Liver (tissue), 9 donors: ENCODE data around the gene SHF. TPM values are rescaled to one million over a fixed set of nuclear protein-coding genes. Genes with fewer than 3 reads are reported as not detected.

Experiments
- DNase-seq: peaks from one replicate; pipeline ENCODE4 v3.0.0-alpha.2; 2017; ENCODE audit warnings: low spot score
- H3K27ac ChIP-seq, 2 donors: one replicate each; pipeline ENCODE4 v1.7.0; 2013; ENCODE audit warnings: inconsistent platforms in 2 of 2, low read length in 2 of 2, control low read depth in 1 of 2, low read depth in 1 of 2, mild to moderate bottlenecking in 1 of 2
- H3K27me3 ChIP-seq, 4 donors: one replicate each; pipeline versions ENCODE4 v1.6.1 to v1.7.0; 2013; ENCODE audit warnings: low read length in 3 of 4, inconsistent platforms in 1 of 4, mild to moderate bottlenecking in 1 of 4, moderate library complexity in 1 of 4; ENCODE audit not compliant: control insufficient read depth in 4 of 4, insufficient read depth in 4 of 4
- H3K36me3 ChIP-seq, 4 donors: one replicate each; pipeline versions ENCODE4 v1.6.1 to v1.7.0; 2013; ENCODE audit warnings: low read length in 3 of 4, mild to moderate bottlenecking in 3 of 4, low read depth in 1 of 4, moderate library complexity in 1 of 4; ENCODE audit not compliant: control insufficient read depth in 4 of 4, insufficient read depth in 3 of 4
- H3K4me1 ChIP-seq, 4 donors: one replicate each; pipeline versions ENCODE4 v1.6.1 to v1.7.0; 2013; ENCODE audit warnings: low read length in 3 of 4, mild to moderate bottlenecking in 3 of 4, moderate library complexity in 1 of 4; ENCODE audit not compliant: control insufficient read depth in 4 of 4, insufficient read depth in 4 of 4
- H3K4me3 ChIP-seq, 3 donors: one replicate each; pipeline versions ENCODE4 v1.6.1 to v1.7.0; 2013; ENCODE audit warnings: low read length in 3 of 3, control low read depth in 1 of 3, low read depth in 1 of 3, mild to moderate bottlenecking in 1 of 3
- H3K9ac ChIP-seq, 2 donors: one replicate each; pipeline ENCODE4 v1.7.0; 2013; ENCODE audit warnings: low read length in 2 of 2, mild to moderate bottlenecking in 2 of 2, moderate library complexity in 2 of 2, control low read depth in 1 of 2, low read depth in 1 of 2
- H3K9me3 ChIP-seq, 4 donors: one replicate each; pipeline versions ENCODE4 v1.6.1 to v1.7.0; 2013; ENCODE audit warnings: low read length in 3 of 4; ENCODE audit not compliant: control insufficient read depth in 4 of 4
- ATF3 ChIP-seq: IDR thresholded peaks from 2 replicates; pipeline ENCODE4 v1.6.1; 2016; ENCODE audit warnings: antibody characterized with exemption
- CTCF ChIP-seq: fragments of 150-350 bp; IDR thresholded peaks from 2 replicates; pipeline ENCODE4 v1.5.1; 2017; ENCODE audit warnings: improper control_type of control experiment, low read depth, low read length; ENCODE audit not compliant: missing input control
- EGR1 ChIP-seq, 2 donors: IDR thresholded peaks; 2 replicates each; pipeline ENCODE4 v1.6.1; 2016 to 2018; ENCODE audit warnings: antibody characterized with exemption in 2 of 2, low read depth in 2 of 2
- FOXA1 ChIP-seq: IDR thresholded peaks from 2 replicates; pipeline ENCODE4 v1.6.1; 2016; ENCODE audit warnings: antibody characterized with exemption
- FOXA2 ChIP-seq: IDR thresholded peaks from 2 replicates; pipeline ENCODE4 v1.6.1; 2016; ENCODE audit warnings: antibody characterized with exemption
- GABPA ChIP-seq, 2 donors: IDR thresholded peaks in 1 of 2; conservative IDR thresholded peaks in 1 of 2; 2 replicates each; pipeline ENCODE4 v1.6.1; 2016; ENCODE audit warnings: antibody characterized with exemption in 2 of 2, mild to moderate bottlenecking in 1 of 2, moderate library complexity in 1 of 2
- HNF4A ChIP-seq, 2 donors: conservative IDR thresholded peaks; 2 replicates each; pipeline ENCODE4 v1.6.1; 2016; ENCODE audit warnings: antibody characterized with exemption in 2 of 2, mild to moderate bottlenecking in 2 of 2
- HNF4G ChIP-seq: IDR thresholded peaks from 2 replicates; pipeline ENCODE4 v1.6.1; 2016; ENCODE audit warnings: antibody characterized with exemption
- JUND ChIP-seq, 2 donors: IDR thresholded peaks; 2 replicates each; pipeline ENCODE4 v1.6.1; 2016; ENCODE audit warnings: antibody characterized with exemption in 2 of 2
- MAX ChIP-seq: IDR thresholded peaks from 2 replicates; pipeline ENCODE4 v1.6.1; 2016; ENCODE audit warnings: antibody characterized with exemption
- NR2F2 ChIP-seq: IDR thresholded peaks from 2 replicates; pipeline ENCODE4 v1.6.1; 2016; ENCODE audit warnings: antibody characterized with exemption
- RAD21 ChIP-seq, 2 donors: IDR thresholded peaks; 2 replicates each; pipeline ENCODE4 v1.6.1; 2016; ENCODE audit warnings: antibody characterized with exemption in 2 of 2, mild to moderate bottlenecking in 2 of 2
- REST ChIP-seq: IDR thresholded peaks from 2 replicates; pipeline ENCODE4 v1.6.1; 2016; ENCODE audit warnings: antibody characterized with exemption, mild to moderate bottlenecking
- RXRA ChIP-seq, 2 donors: IDR thresholded peaks; 2 replicates each; pipeline ENCODE4 v1.6.1; 2017 to 2018; ENCODE audit warnings: antibody characterized with exemption in 2 of 2, mild to moderate bottlenecking in 1 of 2
- SP1 ChIP-seq: IDR thresholded peaks from 2 replicates; pipeline ENCODE4 v1.6.1; 2018; ENCODE audit warnings: antibody characterized with exemption, mild to moderate bottlenecking
- TAF1 ChIP-seq: conservative IDR thresholded peaks from 2 replicates; pipeline ENCODE4 v1.6.1; 2016; ENCODE audit warnings: antibody characterized with exemption, mild to moderate bottlenecking
- YY1 ChIP-seq: IDR thresholded peaks from 2 replicates; pipeline ENCODE4 v1.6.1; 2016; ENCODE audit warnings: antibody characterized with exemption, mild to moderate bottlenecking
- ZBTB33 ChIP-seq: IDR thresholded peaks from 2 replicates; pipeline ENCODE4 v1.6.1; 2016; ENCODE audit warnings: antibody characterized with exemption
- WGBS: extraction: QIAGEN DNeasy Blood & Tissue Kit; methylation state at CpG from one replicate; pipeline ENCODE4 v1.1.7; 2013; 5-methylcytosine and 5-hydroxymethylcytosine counted together
- polyA plus RNA-seq, 2 donors: library from polyadenylated mRNA; stranded (reverse) in 1 of 2; unstranded in 1 of 2; fragments of 200-250 nt in 1 of 2; fragments of >200 nt in 1 of 2; fragmentation: Nextera tagmentation in 1 of 2; extraction: Ambion mirVana in 1 of 2; gene quantifications; one replicate each; pipeline versions ENCODE4 v1.2.1 to v1.2.3, GENCODE V29; 2013 to 2015
- total RNA-seq, 2 donors: library from RNA; depleted of rRNA; stranded (reverse); fragments of >200 nt; gene quantifications; one replicate each; pipeline ENCODE4 v1.2.3, GENCODE V29; 2014
- donor health status: healthy.
- donor health status: healthy.
- donor health status: healthy.
- donor health status: healthy.
- donor health status: healthy.

The SHF gene
- total and polyA plus RNA-seq, 4 donors = 4.7 to 15.7 (median 10.1) TPM

- TF ChIP-seq YY1 (no peak), NR2F2 (no peak), REST (no peak), MAX (no peak), ZBTB33 (no peak), GABPA (IDR thresholded peaks at IDR 0.05 in 1 of 2, conservative IDR thresholded peaks at IDR 0.05 in 1 of 2) (no peak), HNF4G (no peak), FOXA1 (no peak)
- WGBS = 70% methylated on average over 9 of the region's 9 CpGs
- Histone ChIP-seq H3K4me3 (no peak overlapping the region), H3K27me3 (no peaks in the 10 kb centered on the region), H3K36me3 (no peaks in the 10 kb centered on the region), H3K4me1 (peaks cover 3 to 12% (median 7%) of the 10 kb centered on the region in 4 donors), H3K9me3 (no peaks in the 10 kb centered on the region), H3K27ac (no peak overlapping the region), H3K9ac (no peak overlapping the region)
- DNase-seq = no peak
These were observed 65.9 kb downstream of the SHF start for GRCh38 chr15:45121706-45122417.

GRCh38 chr15:45121020-45121419 is 66.7 kb downstream of the SHF start:
- no peak overlapping the region for H3K4me3 ChIP-seq

More at GRCh38 chr15:45121020-45121419, 66.7 kb downstream of the SHF start:
- no peaks in the 10 kb centered on the region for H3K9me3 ChIP-seq
- H3K9ac ChIP-seq = no peak overlapping the region
- H3K36me3 ChIP-seq = no peaks in the 10 kb centered on the region
- 92% methylated on average over 3 of the region's 3 CpGs for WGBS
- peaks cover 0 to 4% (median 0%) of the 10 kb centered on the region in 4 donors for H3K27me3 ChIP-seq
- H3K27ac ChIP-seq = no peak overlapping the region
- DNase-seq = no peak
- peaks cover 4 to 18% (median 10%) of the 10 kb centered on the region in 4 donors for H3K4me1 ChIP-seq
- TF ChIP-seq RAD21 (IDR thresholded peaks at IDR 0.05) = no peak
- TF ChIP-seq FOXA1 = no peak
- no peak for TF ChIP-seq ATF3
- no peak for TF ChIP-seq RXRA (IDR thresholded peaks at IDR 0.05)
- no peak for TF ChIP-seq CTCF
- no peak for TF ChIP-seq YY1
- TF ChIP-seq MAX = no peak
- TF ChIP-seq SP1 = no peak
- no peak for TF ChIP-seq GABPA (IDR thresholded peaks at IDR 0.05 in 1 of 2, conservative IDR thresholded peaks at IDR 0.05 in 1 of 2)
- TF ChIP-seq JUND (IDR thresholded peaks at IDR 0.05) = no peak
- no peak for TF ChIP-seq NR2F2
- TF ChIP-seq ZBTB33 = no peak
- TF ChIP-seq EGR1 (IDR thresholded peaks at IDR 0.05; ENCODE audit: low read depth in 2 of 2) = no peak
- TF ChIP-seq HNF4A (conservative IDR thresholded peaks at IDR 0.05) = no peak
- TF ChIP-seq FOXA2 = no peak
- TF ChIP-seq TAF1 = no peak
